ENCODE data around the gene CFAP74. TPM values are rescaled to one million over a fixed set of nuclear protein-coding genes. Genes with fewer than 3 reads are reported as not detected.

CFAP74 gene
- polyA plus RNA-seq, 2 of the 4 experiments (the other 2 are of a cell fraction) = 0.03 to 0.04 TPM

DNA sequence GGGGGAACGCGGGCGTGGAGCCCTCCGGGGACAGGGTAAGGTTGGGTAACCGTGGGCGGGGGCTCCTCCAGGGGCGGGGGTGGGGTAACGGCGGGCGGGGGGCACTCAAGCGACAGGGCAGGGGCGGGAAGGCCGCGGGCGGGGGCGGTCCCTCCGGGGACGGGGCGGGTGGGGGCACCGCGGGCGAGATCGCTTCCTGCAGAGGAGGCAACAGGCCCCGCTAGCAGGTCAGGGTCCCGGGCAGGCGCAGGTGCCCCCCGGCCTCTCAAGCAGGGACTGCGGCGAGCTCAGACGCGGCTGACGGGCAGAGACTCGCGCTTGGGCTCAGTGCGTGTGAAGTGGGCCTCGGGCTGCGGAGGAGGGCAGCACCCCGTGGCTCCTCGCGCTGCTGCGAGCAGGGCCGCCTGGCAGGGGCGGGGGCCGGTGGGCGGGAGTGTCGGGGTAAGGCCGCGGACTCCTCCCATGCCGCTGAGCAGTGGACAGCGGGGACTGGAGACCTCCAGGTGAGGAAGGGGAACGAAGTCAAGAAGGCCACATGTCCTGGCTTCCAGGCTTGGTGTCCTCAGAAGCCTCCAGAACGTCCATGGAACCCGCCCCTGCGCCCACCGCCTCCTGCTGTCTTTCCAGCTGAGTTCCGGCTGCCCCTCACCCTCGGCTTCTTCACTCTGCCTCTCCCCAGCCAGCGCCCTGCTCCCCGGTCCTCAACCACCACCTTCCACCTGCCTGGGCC lies 112.1 kb downstream of the CFAP74 start:
- Histone ChIP-seq H3K4me2 (peak overlapping the region; percentile 92), H3K9me3 (no peaks in the 10 kb centered on the region), H3K27ac (peak overlapping the region; percentile 97 to 100), H3K4me1 (peaks cover 38% of the 10 kb centered on the region), H3K4me3 (peak overlapping the region; percentile 89)
- FAIRE-seq (no peak), DNase-seq (ENCODE audit: low read depth in 1 of 2, low spot score in 1 of 2) (peak in 1 of 2 experiments; percentile 59), ATAC-seq (peak; percentile 68 to 80; a peak in 5 of 6 replicates)
- 34% methylated on average over 8 of the region's 59 CpGs for WGBS (ENCODE audit: missing lambda C conversion rate)
- TF ChIP-seq HOXA7 (CRISPR knock-in tag; IDR thresholded peaks at IDR 0.05) (no peak), POLR2A (IDR thresholded peaks at IDR 0.05; ENCODE audit: low read length) (peak; percentile 59; the same call in 1 of the 2 replicates), MAX (IDR thresholded peaks at IDR 0.05) (0 out of 2 replicates have a peak, but pooled peaks have one; percentile 16), HDAC2 (IDR thresholded peaks at IDR 0.05) (no peak)
- TF ChIP-seq, protein P1, sequence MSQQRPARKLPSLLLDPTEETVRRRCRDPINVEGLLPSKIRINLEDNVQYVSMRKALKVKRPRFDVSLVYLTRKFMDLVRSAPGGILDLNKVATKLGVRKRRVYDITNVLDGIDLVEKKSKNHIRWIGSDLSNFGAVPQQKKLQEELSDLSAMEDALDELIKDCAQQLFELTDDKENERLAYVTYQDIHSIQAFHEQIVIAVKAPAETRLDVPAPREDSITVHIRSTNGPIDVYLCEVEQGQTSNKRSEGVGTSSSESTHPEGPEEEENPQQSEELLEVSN (IDR thresholded peaks at IDR 0.05; ENCODE audit: borderline replicate concordance, low read depth) = 0 out of 2 replicates have a peak, but pooled peaks have one; percentile 20
- ChIA-PET POLR2A (interaction anchor here (0.6 kb wide), 1 partner anchor 60 kb away, joined by 4 read pairs; no protein-coding TSS in a partner anchor), CTCF (interaction anchor here (1.4 to 1.6 kb wide), 2 partner anchors 10 to 14 kb away, joined by 4 to 6 read pairs; no protein-coding TSS in a partner anchor)

DNA sequence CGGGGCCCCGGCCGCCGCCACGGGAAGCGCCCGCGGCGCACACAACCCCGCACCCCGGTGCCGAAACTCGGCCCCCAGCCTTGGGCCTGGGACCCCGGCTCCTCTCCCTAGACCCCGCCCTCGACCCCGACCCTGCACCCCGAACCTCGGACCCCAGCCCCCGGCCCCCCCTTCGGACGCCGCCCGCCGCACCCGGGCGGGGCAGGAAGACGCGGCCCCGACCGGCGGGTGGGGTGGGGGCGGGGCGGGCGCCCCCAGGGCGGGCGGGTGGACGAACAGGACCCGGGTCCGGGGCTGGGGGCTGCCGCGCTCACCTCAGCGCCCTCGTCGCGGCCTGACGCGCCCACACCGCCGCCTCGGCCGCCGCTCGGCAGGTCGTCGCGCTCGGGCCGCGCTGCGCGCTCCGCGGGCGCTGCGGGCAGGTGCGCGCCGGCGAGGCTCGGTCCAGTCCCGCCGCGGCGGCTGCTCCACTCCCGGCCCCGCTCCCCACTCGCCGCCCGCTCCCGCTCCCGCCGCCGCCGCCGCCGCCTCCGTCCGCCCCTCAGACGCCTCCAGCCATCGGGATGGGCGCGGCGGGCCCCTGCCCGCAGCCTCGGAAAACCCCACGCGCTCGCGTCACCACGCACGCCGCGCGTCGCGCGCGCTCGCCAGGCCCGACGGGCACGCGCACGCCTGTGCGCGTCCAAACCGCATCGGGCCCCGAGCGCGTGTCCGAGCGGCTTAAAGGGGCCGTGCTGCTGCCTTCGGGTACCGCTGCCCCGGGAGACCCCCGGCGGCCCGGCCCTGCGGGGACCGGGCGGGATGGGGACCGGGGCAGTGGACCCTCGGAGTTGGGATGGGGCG lies 112.9 kb downstream of the CFAP74 start, which contains the start of gene GNB1:
Gene GNB1, minus strand, starts transcription at position 582 of the 843 bp plus-strand sequence. CDS start 65,634 bp downstream, outside the sequence.
- POLR2A ChIA-PET = interaction anchor here (0.6 kb wide), 1 partner anchor 61 kb away, joined by 4 read pairs; no protein-coding TSS in a partner anchor
- peaks cover 38% of the 10 kb centered on the region for H3K4me1 ChIP-seq
- FAIRE-seq = no peak
- no peak for TF ChIP-seq FOSB (CRISPR knock-in tag; IDR thresholded peaks at IDR 0.05)
- TF ChIP-seq EHMT2 (IDR thresholded peaks at IDR 0.05; ENCODE audit: low read depth) = no peak
- no peak for TF ChIP-seq SMC3 (IDR thresholded peaks at IDR 0.05)
- TF ChIP-seq HOXB5 (CRISPR knock-in tag; IDR thresholded peaks at IDR 0.05) = peak; percentile 82; the same call in 1 of the 2 replicates
- peak; percentile 34 for TF ChIP-seq MAX (IDR thresholded peaks at IDR 0.05)
- peak; percentile 74 for TF ChIP-seq MYC (IDR thresholded peaks at IDR 0.05; ENCODE audit: borderline replicate concordance, low read length)
- TF ChIP-seq, protein P2, sequence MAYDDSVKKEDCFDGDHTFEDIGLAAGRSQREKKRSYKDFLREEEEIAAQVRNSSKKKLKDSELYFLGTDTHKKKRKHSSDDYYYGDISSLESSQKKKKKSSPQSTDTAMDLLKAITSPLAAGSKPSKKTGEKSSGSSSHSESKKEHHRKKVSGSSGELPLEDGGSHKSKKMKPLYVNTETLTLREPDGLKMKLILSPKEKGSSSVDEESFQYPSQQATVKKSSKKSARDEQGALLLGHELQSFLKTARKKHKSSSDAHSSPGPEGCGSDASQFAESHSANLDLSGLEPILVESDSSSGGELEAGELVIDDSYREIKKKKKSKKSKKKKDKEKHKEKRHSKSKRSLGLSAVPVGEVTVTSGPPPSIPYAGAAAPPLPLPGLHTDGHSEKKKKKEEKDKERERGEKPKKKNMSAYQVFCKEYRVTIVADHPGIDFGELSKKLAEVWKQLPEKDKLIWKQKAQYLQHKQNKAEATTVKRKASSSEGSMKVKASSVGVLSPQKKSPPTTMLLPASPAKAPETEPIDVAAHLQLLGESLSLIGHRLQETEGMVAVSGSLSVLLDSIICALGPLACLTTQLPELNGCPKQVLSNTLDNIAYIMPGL (CRISPR knock-in tag; IDR thresholded peaks at IDR 0.05; ENCODE audit: borderline replicate concordance) = no peak
- TF ChIP-seq MAFK (IDR thresholded peaks at IDR 0.05; ENCODE audit: partially characterized antibody) = no peak
- TF ChIP-seq, protein P1 (IDR thresholded peaks at IDR 0.05; ENCODE audit: borderline replicate concordance, low read depth) = no peak
- no peak for TF ChIP-seq REST (IDR thresholded peaks at IDR 0.05)
- TF ChIP-seq BCL3 (IDR thresholded peaks at IDR 0.05) = peak; percentile 48; the same call in 1 of the 3 replicates
- no peak for TF ChIP-seq KDM1A (IDR thresholded peaks at IDR 0.05; ENCODE audit: low read depth)
- no peak for TF ChIP-seq ESRRA (IDR thresholded peaks at IDR 0.05; ENCODE audit: borderline replicate concordance, low read length)
- TF ChIP-seq ZSCAN20 (CRISPR knock-in tag; IDR thresholded peaks at IDR 0.05) = 0 out of 2 replicates have a peak, but pooled peaks have one; percentile 14
- no peak for TF ChIP-seq BHLHE40 (IDR thresholded peaks at IDR 0.05; ENCODE audit: low read depth, low read length)
- TF ChIP-seq POLR2A (IDR thresholded peaks at IDR 0.05; ENCODE audit: low read length) = peak; percentile 50
- no peak for TF ChIP-seq GATA3 (IDR thresholded peaks at IDR 0.05; ENCODE audit: borderline replicate concordance)
- TF ChIP-seq JUN (IDR thresholded peaks at IDR 0.05) = peak in 1 of 2 experiments; percentile 55; a peak in 2 of 5 replicates
- TF ChIP-seq PHF8 (IDR thresholded peaks at IDR 0.05; ENCODE audit: borderline replicate concordance, low read depth) = no peak
- TF ChIP-seq EHF (CRISPR knock-in tag; IDR thresholded peaks at IDR 0.05) = 0 out of 2 replicates have a peak, but pooled peaks have one; percentile 50
- no peak for TF ChIP-seq SREBF2 (IDR thresholded peaks at IDR 0.05)

More for the DNA sequence above, 112.9 kb downstream of the CFAP74 start, which contains the start of gene GNB1:
- CTCF ChIA-PET = no interaction called here
- peak; percentile 77 to 84 for DNase-seq (ENCODE audit: low read depth in 1 of 2, low spot score in 1 of 2)
- H3K4me3 ChIP-seq = peak within 1 kb of the TSS; percentile 89
- ATAC-seq = peak; percentile 73 to 79
- peak within 1 kb of the TSS; percentile 97 to 100 for H3K27ac ChIP-seq
- peak within 1 kb of the TSS; percentile 92 for H3K4me2 ChIP-seq
- WGBS (ENCODE audit: missing lambda C conversion rate) = no CpG with 5 or more reads among the region's 137 CpGs
- H3K9me3 ChIP-seq = no peaks in the 10 kb centered on the region
